Measurements from ENCODE around the gene CCNL2.

CCNL2 gene

GRCh38 chr1:1418464-1419362 is 19.6 kb upstream of the CCNL2 start:
- no peak for TF ChIP-seq CTCF (IDR thresholded peaks at IDR 0.05)

- TF ChIP-seq CTCF (IDR thresholded peaks at IDR 0.05), result no peak
Measured at GRCh38 chr1:1415751-1416150, 16.6 kb upstream of the CCNL2 start.

- no peak for TF ChIP-seq CTCF (IDR thresholded peaks at IDR 0.05)
Measured at GRCh38 chr1:1411626-1412025, 12.5 kb upstream of the CCNL2 start.

GRCh38 chr1:1407636-1408318 is 8.6 kb upstream of the CCNL2 start:
- no peak for TF ChIP-seq CTCF (IDR thresholded peaks at IDR 0.05)

GRCh38 chr1:1406821-1407635 is 7.9 kb upstream of the CCNL2 start, which contains the start of gene MRPL20:
TSS of gene MRPL20 (minus strand) at chr1:1407293. CDS start at chr1:1407217, 76 bp downstream.
- no peak for TF ChIP-seq CTCF (IDR thresholded peaks at IDR 0.05)

- no peak for TF ChIP-seq CTCF (IDR thresholded peaks at IDR 0.05)
Measured at GRCh38 chr1:1406101-1406820, 7.1 kb upstream of the CCNL2 start.

GRCh38 chr1:1403653-1404052 is 4.5 kb upstream of the CCNL2 start:
- TF ChIP-seq CTCF (IDR thresholded peaks at IDR 0.05), result no peak
